Measurements from ENCODE around the gene RETREG1.

GRCh38 chr5:16482891-16483290, 133.9 kb downstream of the RETREG1 start:
- TF ChIP-seq CTCF (IDR thresholded peaks at IDR 0.05; ENCODE audit: insufficient read depth, low read length) (no peak), GABPA (IDR thresholded peaks at IDR 0.05; ENCODE audit: low read depth) (no peak)

Data from HL-60 (cell line).